ENCODE measurements around the gene WWOX.

DNA sequence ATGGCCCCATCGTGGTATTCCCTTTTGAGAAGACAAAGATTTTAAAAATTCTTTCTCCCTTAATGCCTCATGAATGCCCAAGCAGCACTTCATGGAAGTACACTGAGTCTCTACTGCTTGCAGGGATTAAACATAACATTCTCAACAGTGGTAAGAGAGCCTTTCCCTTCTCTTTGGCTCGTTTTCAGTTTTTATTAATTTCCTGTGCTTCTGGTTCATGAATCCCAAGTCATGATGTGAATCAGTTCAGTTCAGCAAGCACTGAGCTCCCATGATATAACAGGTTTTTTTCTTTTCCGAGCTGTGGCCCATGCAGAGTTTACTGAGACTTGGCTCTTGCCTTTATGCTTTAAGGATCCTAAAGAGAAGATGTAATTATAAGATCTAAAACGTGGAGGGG lies 175.3 kb downstream of the WWOX start:
- TF ChIP-seq CTCF (IDR thresholded peaks at IDR 0.05) (no peak), POLR2A (IDR thresholded peaks at IDR 0.05) (no peak)
